GM18507 (cell line): Measurements from ENCODE around the gene WARS2.

Source experiments
- DNase-seq: peaks from one replicate; pipeline ENCODE4 v3.0.0; 2011; ENCODE audit warnings: low read depth; ENCODE audit not compliant: insufficient read length; ENCODE audit errors: extremely low spot score
- FAIRE-seq: peaks from 2 replicates; lab custom pipeline; 2011; peaks lifted over from hg19 to GRCh38; lab: Jason Lieb, UNC

WARS2 gene

DNA sequence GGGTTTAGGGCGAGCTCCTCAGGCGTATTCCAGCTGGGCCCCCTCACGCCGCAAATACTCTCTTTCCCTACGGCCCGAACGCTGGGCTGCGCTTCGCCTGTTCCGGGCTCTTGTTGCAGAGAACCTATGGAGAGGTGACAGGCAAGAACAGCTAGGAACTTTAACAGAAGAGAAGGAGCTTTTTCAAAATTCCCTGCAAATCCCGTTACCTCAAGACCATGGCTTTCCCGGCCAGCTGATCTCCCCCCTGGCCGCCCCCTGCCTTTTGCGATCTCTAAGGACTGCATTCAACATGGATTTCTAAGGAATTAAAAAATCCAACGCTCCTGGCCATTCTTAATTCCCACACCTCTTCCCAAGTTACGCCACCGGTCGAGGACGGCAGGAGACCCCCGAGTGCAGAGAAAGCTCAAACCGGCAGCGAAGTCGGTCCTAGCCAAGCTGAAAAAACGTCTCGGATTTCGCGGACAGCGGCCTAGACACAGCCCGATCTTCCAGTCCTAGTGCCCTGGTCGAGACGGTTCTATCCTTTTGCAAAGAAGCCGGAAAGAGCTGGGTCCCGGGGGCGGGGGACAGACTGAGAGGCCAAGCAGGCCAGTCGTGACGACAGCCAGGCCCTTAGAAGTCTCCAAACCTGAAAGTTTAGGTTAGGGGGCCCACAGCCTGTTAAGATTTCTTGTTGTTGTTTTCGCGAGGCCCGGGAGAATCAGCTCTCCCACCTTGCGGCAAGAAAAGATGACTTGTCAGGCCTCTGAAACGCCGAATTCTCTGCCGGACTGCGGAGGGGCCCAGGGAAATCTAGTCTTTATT lies 151.2 kb downstream of the WARS2 start:
- DNase-seq (no peak), FAIRE-seq (no peak)

- no peak for DNase-seq
- no peak for FAIRE-seq
Observed at GRCh38 chr1:118988186-118989005, 152.1 kb downstream of the WARS2 start, which contains the start of gene TBX15. Gene TBX15 (minus strand): TSS chr1:118988343. CDS start chr1:118987795, 548 bp downstream.

- DNase-seq = no peak
- no peak for FAIRE-seq
Observed at GRCh38 chr1:118987468-118988185, 152.8 kb downstream of the WARS2 start.

DNA sequence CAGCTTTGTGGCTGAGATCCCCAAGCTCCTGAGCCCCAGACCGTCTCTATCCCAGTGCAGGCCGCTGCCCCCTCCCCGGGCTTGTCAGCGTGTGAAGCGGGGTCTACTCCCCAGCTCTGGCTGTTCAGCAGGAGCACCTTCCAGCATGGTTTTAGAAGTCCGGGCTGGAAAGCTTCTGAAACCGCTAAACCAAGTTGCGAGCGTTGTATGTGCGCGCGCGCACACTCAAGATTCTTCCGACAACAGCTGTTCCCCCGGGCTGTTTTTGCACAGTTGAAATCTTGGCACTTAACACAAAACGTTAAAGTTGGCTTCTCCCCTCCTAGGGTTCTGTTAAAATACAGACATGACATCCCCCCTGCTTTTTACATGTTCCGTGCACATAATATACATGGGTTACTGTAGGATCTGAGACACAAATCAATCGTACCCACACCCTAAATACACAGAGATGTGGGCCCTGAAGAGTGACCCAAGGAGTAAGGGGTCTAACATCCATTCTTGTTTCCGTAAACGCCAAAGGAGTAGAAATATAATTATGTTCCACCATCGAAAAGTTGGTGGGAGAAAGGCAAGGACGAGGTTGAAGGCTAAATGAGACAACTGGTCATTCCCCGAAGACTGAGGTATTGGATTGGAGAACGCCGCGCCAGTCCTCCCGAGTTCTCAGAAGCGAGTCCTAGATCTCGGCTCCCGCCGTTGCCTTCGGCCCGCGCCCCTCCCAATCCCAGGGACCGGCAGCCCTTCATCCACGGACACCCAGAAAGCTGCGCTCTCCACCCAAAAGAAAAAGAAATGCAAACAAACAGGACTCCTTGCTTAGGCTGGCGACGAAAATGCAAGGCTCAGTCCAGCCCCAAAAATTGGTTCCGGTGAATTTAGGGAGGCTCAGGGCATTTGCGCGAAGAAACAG lies 153.6 kb downstream of the WARS2 start:
- DNase-seq (no peak), FAIRE-seq (no peak)

DNA sequence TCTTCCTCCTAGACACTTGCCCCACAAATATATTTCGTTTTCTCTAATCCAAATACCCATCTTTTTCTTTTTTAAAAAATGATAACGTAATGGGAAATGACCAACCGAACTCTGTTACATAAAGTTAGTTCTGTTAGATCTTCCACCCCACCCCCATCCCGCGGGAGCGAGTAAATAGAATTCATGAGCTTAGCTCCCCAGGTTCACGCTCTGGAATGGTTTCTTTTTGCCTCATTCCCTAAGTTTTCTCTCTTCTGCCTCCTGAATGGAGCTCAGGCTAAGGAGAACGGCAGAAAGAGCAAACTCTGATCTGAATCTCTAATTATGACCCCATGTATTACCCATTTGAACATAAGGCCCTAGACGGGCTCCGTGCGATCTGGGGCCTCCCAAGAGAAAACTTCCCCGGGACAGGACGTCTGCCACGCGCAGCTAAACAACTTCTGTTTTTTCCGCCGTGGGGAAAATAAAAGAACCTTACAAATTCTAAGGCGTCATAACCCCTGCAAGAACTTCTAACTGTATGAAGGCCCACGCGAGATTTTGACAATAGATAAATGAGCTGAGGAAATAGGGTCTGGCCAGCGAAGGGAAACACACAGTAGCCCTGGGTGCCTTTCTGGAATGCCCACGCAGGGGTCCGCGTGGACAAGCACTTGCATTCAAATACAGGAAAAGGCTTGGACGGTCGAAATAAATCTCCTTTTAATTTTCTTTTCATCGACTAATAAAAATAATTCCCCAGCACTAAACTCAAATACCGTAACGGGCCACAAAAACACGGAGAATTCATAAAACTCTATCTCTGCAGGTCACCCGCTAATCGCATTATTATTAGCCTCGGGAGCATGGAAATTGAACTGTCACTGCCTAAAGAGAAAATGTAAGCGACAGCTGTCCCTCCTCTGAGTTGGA lies 154.6 kb downstream of the WARS2 start:
- FAIRE-seq (no peak), DNase-seq (no peak)

DNA sequence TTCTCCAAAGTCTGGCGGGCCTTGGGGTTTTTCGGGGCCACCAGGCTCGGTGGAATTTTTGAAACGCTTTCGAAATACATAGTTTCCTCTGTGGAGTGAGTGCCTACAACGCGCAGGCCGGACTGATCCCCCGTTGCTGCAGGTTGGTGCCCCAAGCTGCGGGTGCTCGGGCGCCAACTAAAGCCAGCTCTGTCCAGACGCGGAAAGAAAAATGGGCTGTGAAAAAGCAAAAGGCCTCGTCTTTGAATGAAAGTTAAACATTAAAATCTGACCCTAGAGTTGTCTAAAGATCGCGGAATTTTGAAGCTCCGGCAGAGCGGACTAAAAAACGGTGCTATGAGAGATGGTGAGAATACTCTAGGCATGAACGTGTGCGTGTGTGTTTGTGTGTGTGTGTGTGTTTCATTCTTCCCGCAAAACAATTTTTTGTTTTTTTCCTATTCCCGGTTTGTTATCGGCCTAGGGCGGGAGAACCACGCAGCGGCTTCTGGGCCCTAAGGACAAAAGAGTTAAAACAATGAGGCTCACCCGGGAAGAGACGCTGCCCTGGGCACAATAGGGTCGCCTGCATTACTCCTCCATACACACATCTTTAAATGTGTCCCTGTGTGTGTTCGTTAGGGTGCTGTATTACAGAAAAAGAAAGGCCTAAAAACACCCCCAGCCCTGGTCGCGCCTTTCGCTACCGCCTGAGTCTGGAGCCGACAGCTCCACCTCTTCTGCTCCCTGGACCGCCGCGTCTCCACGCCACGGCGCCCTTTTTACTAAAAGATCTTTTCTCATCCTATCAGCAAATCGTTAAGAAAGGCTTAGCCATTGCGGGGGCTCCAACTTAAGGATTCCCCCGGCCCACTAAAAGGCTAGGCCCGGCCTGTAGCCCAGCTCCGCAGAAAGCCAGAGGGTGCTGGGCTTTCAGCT lies 155.5 kb downstream of the WARS2 start:
- no peak for DNase-seq
- FAIRE-seq = no peak

- FAIRE-seq (no peak), DNase-seq (no peak)
Observed at GRCh38 chr1:118984086-118984721, 156.2 kb downstream of the WARS2 start.

- FAIRE-seq (no peak), DNase-seq (no peak)
Observed at GRCh38 chr1:118983558-118984041, 156.9 kb downstream of the WARS2 start.

- FAIRE-seq (no peak), DNase-seq (no peak)
Observed at GRCh38 chr1:118982821-118983557, 157.5 kb downstream of the WARS2 start.

- FAIRE-seq (no peak), DNase-seq (no peak)
Observed at GRCh38 chr1:118982266-118982665, 158.2 kb downstream of the WARS2 start.

DNA sequence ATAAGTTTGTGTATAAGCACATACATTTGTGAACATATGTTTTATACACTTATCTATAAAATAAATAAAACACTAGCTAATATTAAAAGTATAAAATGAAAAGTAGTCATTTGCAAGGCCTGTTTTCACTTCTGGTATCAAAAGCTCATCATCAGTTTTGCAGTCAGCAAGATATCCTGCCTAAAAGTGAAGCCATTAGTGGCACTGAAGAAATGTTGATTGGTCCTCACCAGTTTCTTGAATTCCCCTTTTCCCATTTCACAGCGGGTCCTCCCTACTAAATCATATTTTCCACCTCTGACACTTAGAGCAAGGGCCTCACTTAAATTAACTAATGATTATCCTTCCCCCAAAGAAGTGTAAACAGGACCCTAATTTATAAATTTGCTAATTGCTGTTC lies 159.0 kb downstream of the WARS2 start:
- DNase-seq (no peak), FAIRE-seq (no peak)
